ENCODE data around the gene TGFBR3L.

TGFBR3L gene

GRCh38 chr19:7899751-7900378 is 14.8 kb upstream of the TGFBR3L start:
- no peak for ATAC-seq
- TF ChIP-seq ZNF8 (CRISPR knock-in tag; IDR thresholded peaks at IDR 0.05) (no peak), ARNTL (CRISPR knock-in tag; IDR thresholded peaks at IDR 0.05; ENCODE audit: borderline replicate concordance, low read depth) (no peak), CSDC2 (CRISPR knock-in tag; IDR thresholded peaks at IDR 0.05) (no peak), PATZ1 (CRISPR knock-in tag; IDR thresholded peaks at IDR 0.05; ENCODE audit: borderline replicate concordance) (no peak), ZFP30 (CRISPR knock-in tag; IDR thresholded peaks at IDR 0.05) (no peak), TSHZ2 (CRISPR knock-in tag; IDR thresholded peaks at IDR 0.05) (no peak)
- TF ChIP-seq, protein P1, sequence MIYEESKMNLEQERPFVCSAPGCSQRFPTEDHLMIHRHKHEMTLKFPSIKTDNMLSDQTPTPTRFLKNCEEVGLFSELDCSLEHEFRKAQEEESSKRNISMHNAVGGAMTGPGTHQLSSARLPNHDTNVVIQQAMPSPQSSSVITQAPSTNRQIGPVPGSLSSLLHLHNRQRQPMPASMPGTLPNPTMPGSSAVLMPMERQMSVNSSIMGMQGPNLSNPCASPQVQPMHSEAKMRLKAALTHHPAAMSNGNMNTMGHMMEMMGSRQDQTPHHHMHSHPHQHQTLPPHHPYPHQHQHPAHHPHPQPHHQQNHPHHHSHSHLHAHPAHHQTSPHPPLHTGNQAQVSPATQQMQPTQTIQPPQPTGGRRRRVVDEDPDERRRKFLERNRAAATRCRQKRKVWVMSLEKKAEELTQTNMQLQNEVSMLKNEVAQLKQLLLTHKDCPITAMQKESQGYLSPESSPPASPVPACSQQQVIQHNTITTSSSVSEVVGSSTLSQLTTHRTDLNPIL (CRISPR knock-in tag; IDR thresholded peaks at IDR 0.05; ENCODE audit: low read depth): no peak

- ATAC-seq: no peak
- TF ChIP-seq TOX (CRISPR knock-in tag; IDR thresholded peaks at IDR 0.05; ENCODE audit: borderline replicate concordance): no peak
- TF ChIP-seq, protein P2, sequence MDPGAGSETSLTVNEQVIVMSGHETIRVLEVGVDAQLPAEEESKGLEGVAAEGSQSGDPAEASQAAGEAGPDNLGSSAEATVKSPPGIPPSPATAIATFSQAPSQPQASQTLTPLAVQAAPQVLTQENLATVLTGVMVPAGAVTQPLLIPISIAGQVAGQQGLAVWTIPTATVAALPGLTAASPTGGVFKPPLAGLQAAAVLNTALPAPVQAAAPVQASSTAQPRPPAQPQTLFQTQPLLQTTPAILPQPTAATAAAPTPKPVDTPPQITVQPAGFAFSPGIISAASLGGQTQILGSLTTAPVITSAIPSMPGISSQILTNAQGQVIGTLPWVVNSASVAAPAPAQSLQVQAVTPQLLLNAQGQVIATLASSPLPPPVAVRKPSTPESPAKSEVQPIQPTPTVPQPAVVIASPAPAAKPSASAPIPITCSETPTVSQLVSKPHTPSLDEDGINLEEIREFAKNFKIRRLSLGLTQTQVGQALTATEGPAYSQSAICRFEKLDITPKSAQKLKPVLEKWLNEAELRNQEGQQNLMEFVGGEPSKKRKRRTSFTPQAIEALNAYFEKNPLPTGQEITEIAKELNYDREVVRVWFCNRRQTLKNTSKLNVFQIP (CRISPR knock-in tag; IDR thresholded peaks at IDR 0.05; ENCODE audit: borderline replicate concordance, low read depth): no peak
- no peak for TF ChIP-seq BACH2 (CRISPR knock-in tag; IDR thresholded peaks at IDR 0.05; ENCODE audit: borderline replicate concordance)
- TF ChIP-seq OSR1 (CRISPR knock-in tag; IDR thresholded peaks at IDR 0.05): no peak
- no peak for TF ChIP-seq ZFP30 (CRISPR knock-in tag; IDR thresholded peaks at IDR 0.05)
- TF ChIP-seq ARNTL (CRISPR knock-in tag; IDR thresholded peaks at IDR 0.05; ENCODE audit: borderline replicate concordance, low read depth): no peak
- no peak for TF ChIP-seq TCF4 (CRISPR knock-in tag; IDR thresholded peaks at IDR 0.05; ENCODE audit: borderline replicate concordance)
- TF ChIP-seq SNAI2 (CRISPR knock-in tag; IDR thresholded peaks at IDR 0.05): no peak
- no peak for TF ChIP-seq ZNF70 (CRISPR knock-in tag; IDR thresholded peaks at IDR 0.05)
- no peak for TF ChIP-seq ESRRG (CRISPR knock-in tag; IDR thresholded peaks at IDR 0.05)
- TF ChIP-seq PPARA (CRISPR knock-in tag; IDR thresholded peaks at IDR 0.05; ENCODE audit: borderline replicate concordance): no peak
- no peak for TF ChIP-seq ZNF8 (CRISPR knock-in tag; IDR thresholded peaks at IDR 0.05)
- TF ChIP-seq ZC3H10 (CRISPR knock-in tag; IDR thresholded peaks at IDR 0.05): no peak
- no peak for TF ChIP-seq GLIS3 (CRISPR knock-in tag; IDR thresholded peaks at IDR 0.05)
- TF ChIP-seq RARB (CRISPR knock-in tag; IDR thresholded peaks at IDR 0.05): no peak
Observed at GRCh38 chr19:7900401-7900870, 14.2 kb upstream of the TGFBR3L start.

DNA sequence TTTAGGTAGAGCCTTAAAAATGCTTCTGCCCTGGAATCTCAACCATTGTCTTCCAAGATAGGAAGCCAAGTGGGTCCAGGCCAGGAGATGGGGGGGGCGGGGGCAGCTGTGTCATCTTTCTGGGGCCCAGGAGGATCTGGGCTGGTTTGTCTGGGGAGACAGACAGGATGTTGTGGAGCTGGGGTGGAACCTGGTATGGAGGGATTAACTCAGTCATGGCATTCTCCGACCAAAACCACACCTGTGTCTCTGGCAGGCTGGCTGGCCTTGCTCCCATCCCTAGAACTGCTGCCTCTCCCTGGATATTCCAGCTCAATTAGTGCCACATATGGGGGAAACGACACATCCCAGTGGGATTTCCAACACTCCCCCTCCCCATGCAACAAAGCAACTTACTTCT is 13.7 kb upstream of the TGFBR3L start:
- ATAC-seq: no peak
- TF ChIP-seq, protein P2 (CRISPR knock-in tag; IDR thresholded peaks at IDR 0.05; ENCODE audit: borderline replicate concordance, low read depth): no peak
- TF ChIP-seq ZNF8 (CRISPR knock-in tag; IDR thresholded peaks at IDR 0.05) (no peak), ZC3H10 (CRISPR knock-in tag; IDR thresholded peaks at IDR 0.05) (no peak), BACH2 (CRISPR knock-in tag; IDR thresholded peaks at IDR 0.05; ENCODE audit: borderline replicate concordance) (no peak), ARNTL (CRISPR knock-in tag; IDR thresholded peaks at IDR 0.05; ENCODE audit: borderline replicate concordance, low read depth) (no peak), GLIS3 (CRISPR knock-in tag; IDR thresholded peaks at IDR 0.05) (no peak), RARB (CRISPR knock-in tag; IDR thresholded peaks at IDR 0.05) (no peak), ZFP3 (CRISPR knock-in tag; IDR thresholded peaks at IDR 0.05) (no peak), ZNF70 (CRISPR knock-in tag; IDR thresholded peaks at IDR 0.05) (no peak), OSR1 (CRISPR knock-in tag; IDR thresholded peaks at IDR 0.05) (no peak), ZNF565 (CRISPR knock-in tag; conservative IDR thresholded peaks at IDR 0.05; ENCODE audit: low read depth) (no peak), TCF4 (CRISPR knock-in tag; IDR thresholded peaks at IDR 0.05; ENCODE audit: borderline replicate concordance) (no peak), TOX (CRISPR knock-in tag; IDR thresholded peaks at IDR 0.05; ENCODE audit: borderline replicate concordance) (no peak)

All from SK-N-SH treated with all-trans-retinoic acid at 6 μM for 48 hours (cell line).